Measurements from ENCODE around the gene CREB3. TPM values are rescaled to one million over a fixed set of nuclear protein-coding genes. Genes with fewer than 3 reads are reported as not detected.
A peak's percentile ranks its signal among the peaks of the same experiment; 100 is the strongest.

Gene CREB3
- total RNA-seq, 2 experiments from 2014 or later: 13.7 to 15.4 TPM

GRCh38 chr9:35687972-35688557 lies 44.4 kb upstream of the CREB3 start:
- ChIA-PET CTCF (interaction anchor here (0.7 to 1.8 kb wide), 4 partner anchors 9 to 77 kb away, joined by 3 to 14 read pairs (median 4); partner anchors contain the start of genes CCDC107 and RMRP), POLR2A (interaction anchor here (1.3 kb wide), 1 partner anchor 39 kb away, joined by 3 read pairs; no protein-coding TSS in a partner anchor)
- no peaks in the 10 kb centered on the region for H3K27me3 Mint-ChIP-seq
- Histone ChIP-seq H3K4me1 (ENCODE audit: insufficient read depth, low read length) (peaks cover 26% of the 10 kb centered on the region), H3K27me3 (ENCODE audit: control insufficient read depth in 1 of 2, insufficient read depth in 2 of 2, low read length in 2 of 2) (no peaks in the 10 kb centered on the region), H3K27ac (ENCODE audit: low read depth in 1 of 2, low read length in 2 of 2) (no peak overlapping the region), H3K36me3 (ENCODE audit: insufficient read depth, low read length) (no peaks in the 10 kb centered on the region), H3K4me3 (ENCODE audit: low read length) (no peak overlapping the region), H3K9me3 (ENCODE audit: control insufficient read depth in 1 of 2, insufficient read depth in 1 of 2, low read length in 2 of 2) (no peaks in the 10 kb centered on the region)
- TF ChIP-seq, protein P1, sequence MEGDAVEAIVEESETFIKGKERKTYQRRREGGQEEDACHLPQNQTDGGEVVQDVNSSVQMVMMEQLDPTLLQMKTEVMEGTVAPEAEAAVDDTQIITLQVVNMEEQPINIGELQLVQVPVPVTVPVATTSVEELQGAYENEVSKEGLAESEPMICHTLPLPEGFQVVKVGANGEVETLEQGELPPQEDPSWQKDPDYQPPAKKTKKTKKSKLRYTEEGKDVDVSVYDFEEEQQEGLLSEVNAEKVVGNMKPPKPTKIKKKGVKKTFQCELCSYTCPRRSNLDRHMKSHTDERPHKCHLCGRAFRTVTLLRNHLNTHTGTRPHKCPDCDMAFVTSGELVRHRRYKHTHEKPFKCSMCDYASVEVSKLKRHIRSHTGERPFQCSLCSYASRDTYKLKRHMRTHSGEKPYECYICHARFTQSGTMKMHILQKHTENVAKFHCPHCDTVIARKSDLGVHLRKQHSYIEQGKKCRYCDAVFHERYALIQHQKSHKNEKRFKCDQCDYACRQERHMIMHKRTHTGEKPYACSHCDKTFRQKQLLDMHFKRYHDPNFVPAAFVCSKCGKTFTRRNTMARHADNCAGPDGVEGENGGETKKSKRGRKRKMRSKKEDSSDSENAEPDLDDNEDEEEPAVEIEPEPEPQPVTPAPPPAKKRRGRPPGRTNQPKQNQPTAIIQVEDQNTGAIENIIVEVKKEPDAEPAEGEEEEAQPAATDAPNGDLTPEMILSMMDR (IDR thresholded peaks at IDR 0.05): no peak
- ATAC-seq (ENCODE audit: poor library complexity) (no peak), DNase-seq (no peak)
- H3K27ac Mint-ChIP-seq: no peak overlapping the region
- peak overlapping the region; percentile 82 for H3K4me3 Mint-ChIP-seq
- H3K36me3 Mint-ChIP-seq (ENCODE audit: low read depth): no peaks in the 10 kb centered on the region
- H3K9me3 Mint-ChIP-seq: no peaks in the 10 kb centered on the region
- intact Hi-C loops (cut with DNase I, micrococcal nuclease): no loop called here
- H3K4me1 Mint-ChIP-seq (ENCODE audit: low read depth): peaks cover 28% of the 10 kb centered on the region

DNA sequence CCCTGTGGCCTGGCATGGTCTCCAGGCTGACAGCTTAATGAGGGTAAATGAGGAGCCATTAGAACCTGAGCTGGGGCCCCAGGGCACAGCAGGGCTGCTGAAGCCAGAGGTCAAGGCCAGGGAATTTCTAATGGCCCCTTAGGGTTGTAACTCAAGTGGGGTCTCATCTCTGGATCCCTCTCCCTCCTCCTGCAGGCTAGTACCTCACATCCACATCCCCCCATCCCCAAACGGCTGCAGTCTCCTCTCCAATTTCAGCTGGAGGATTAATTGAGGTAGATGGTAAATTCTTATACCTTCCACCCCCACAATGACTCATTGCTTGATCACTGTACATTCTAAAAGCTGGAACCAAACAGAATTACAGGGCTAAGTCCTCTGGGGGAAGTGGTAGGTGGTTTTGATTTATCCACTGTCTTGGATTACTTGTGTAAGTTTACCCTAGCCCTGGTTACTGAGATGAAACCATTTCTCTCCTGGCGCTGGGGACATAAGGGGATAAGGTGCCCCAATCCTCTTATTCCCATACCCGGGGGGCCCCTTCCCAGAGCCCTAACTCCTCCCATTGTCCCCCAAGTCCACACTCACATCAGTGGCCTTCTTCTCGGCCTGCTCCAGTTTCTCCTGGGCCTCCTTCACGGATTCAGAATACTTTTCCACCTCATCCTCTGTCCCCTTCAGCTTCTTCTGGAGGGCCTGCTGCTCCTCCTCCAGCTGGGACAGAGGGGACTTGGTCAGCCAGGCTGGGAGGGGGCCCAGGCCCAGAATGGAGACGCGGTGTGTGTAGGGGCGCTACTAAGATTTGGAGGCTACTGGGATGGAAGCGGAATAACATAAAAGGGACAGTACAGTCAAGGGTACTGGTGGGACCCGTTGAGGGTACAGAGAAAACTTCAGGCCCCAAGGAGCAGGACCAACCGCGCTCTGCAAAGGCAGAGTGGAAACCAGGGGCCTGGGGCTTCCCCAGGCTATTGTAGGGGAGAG lies 43.6 kb upstream of the CREB3 start:
- Mint-ChIP-seq H3K27ac (peak overlapping the region; percentile 1), H3K9me3 (no peaks in the 10 kb centered on the region), H3K36me3 (ENCODE audit: low read depth) (no peaks in the 10 kb centered on the region), H3K27me3 (no peaks in the 10 kb centered on the region), H3K4me1 (ENCODE audit: low read depth) (peaks cover 28% of the 10 kb centered on the region), H3K4me3 (peak overlapping the region; percentile 82)
- DNase-seq: no peak
- ChIA-PET CTCF (interaction anchor here (0.7 to 1.8 kb wide), 3 partner anchors 8 to 31 kb away, joined by 3 to 14 read pairs (median 5); partner anchors contain the start of genes CCDC107 and RMRP), POLR2A (interaction anchor here (1.3 to 1.7 kb wide), 2 partner anchors 40 to 42 kb away, joined by 3 to 9 read pairs; no protein-coding TSS in a partner anchor)
- ATAC-seq (ENCODE audit: poor library complexity): peak; percentile 37
- Histone ChIP-seq H3K36me3 (ENCODE audit: insufficient read depth, low read length) (no peaks in the 10 kb centered on the region), H3K4me3 (ENCODE audit: low read length) (no peak overlapping the region), H3K27me3 (ENCODE audit: control insufficient read depth in 1 of 2, insufficient read depth in 2 of 2, low read length in 2 of 2) (no peaks in the 10 kb centered on the region), H3K27ac (ENCODE audit: low read depth in 1 of 2, low read length in 2 of 2) (peak overlapping the region in 1 of 2 donors; percentile 22), H3K4me1 (ENCODE audit: insufficient read depth, low read length) (peaks cover 26% of the 10 kb centered on the region), H3K9me3 (ENCODE audit: control insufficient read depth in 1 of 2, insufficient read depth in 1 of 2, low read length in 2 of 2) (no peaks in the 10 kb centered on the region)
- TF ChIP-seq, protein P1 (IDR thresholded peaks at IDR 0.05): no peak
- intact Hi-C loops (cut with DNase I, micrococcal nuclease): no loop called here

DNA sequence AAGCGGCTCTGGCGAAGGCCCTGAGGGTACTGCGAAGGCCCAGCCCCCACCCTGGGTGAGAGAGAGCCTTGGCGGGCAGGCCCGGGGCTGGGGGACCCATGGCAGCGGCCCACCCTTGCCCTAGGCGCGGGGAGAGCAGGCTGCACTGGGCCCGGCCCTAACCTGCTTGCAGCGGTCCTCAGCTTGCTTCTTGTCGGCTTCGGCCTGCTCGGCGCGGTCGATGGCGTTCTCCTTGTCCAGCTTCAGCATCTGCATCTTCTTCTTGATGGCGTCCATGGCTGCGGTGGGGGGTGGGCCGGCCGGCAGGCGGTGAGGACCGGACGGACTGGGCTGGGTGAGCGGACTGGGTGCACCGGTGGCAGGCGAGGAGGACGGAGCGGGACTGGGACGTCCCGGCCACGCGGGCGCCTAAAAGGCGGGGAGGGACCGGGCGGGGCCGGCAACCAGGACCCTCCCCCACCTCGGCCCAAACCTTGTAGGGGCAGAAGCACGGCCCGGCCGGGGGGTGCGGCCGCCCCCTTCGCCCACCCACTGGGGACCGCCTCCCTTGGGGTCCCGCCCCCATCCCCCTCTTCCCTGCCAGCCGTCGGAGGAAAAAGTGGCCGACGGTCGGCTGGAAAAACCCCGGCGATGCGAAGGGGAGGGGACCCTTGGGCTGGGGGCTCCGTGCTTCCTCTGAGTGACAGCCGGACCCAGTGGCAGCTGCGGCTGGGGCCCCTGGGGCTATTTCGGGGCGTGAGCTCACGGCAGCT lies 42.7 kb upstream of the CREB3 start, which contains the start of gene TPM2:
TPM2 (minus strand) TSS at position 384 of the 752 bp plus-strand sequence; CDS start at position 276, 108 bp downstream.
- Mint-ChIP-seq H3K27ac (peak within 1 kb of the TSS; percentile 73), H3K4me3 (peak within 1 kb of the TSS; percentile 92), H3K36me3 (ENCODE audit: low read depth) (no peaks in the 10 kb centered on the region), H3K9me3 (no peaks in the 10 kb centered on the region), H3K4me1 (ENCODE audit: low read depth) (peaks cover 28% of the 10 kb centered on the region), H3K27me3 (no peaks in the 10 kb centered on the region)
- DNase-seq (peak in 1 of 14 experiments; percentile 26), ATAC-seq (ENCODE audit: poor library complexity) (peak; percentile 10)
- H3K4me3 ChIP-seq (ENCODE audit: low read length): peak within 1 kb of the TSS; percentile 88
- intact Hi-C loops (cut with DNase I, micrococcal nuclease): no loop called here
- H3K36me3 ChIP-seq (ENCODE audit: insufficient read depth, low read length): no peaks in the 10 kb centered on the region
- TF ChIP-seq, protein P1 (IDR thresholded peaks at IDR 0.05): no peak
- ChIA-PET POLR2A (interaction anchor here (1.3 to 2.3 kb wide), 6 partner anchors 25 to 59 kb away, joined by 3 to 10 read pairs (median 7); partner anchors contain the start of gene ARHGEF39), CTCF (interaction anchor here (1.8 kb wide), 1 partner anchor 42 kb away, joined by 5 read pairs; no protein-coding TSS in a partner anchor)
- no peaks in the 10 kb centered on the region for H3K27me3 ChIP-seq (ENCODE audit: control insufficient read depth in 1 of 2, insufficient read depth in 2 of 2, low read length in 2 of 2)
- peaks cover 26% of the 10 kb centered on the region for H3K4me1 ChIP-seq (ENCODE audit: insufficient read depth, low read length)
- H3K9me3 ChIP-seq (ENCODE audit: control insufficient read depth in 1 of 2, insufficient read depth in 1 of 2, low read length in 2 of 2): no peaks in the 10 kb centered on the region
- H3K27ac ChIP-seq (ENCODE audit: low read depth in 1 of 2, low read length in 2 of 2): peak within 1 kb of the TSS; percentile 40 to 55
